G401.6 (cell line): ENCODE measurements around the gene MIEF1.

Experiments
- FAIRE-seq: peaks from 2 replicates; lab custom pipeline; 2012; peaks lifted over from hg19 to GRCh38; lab: Jason Lieb, UNC

Gene MIEF1

DNA sequence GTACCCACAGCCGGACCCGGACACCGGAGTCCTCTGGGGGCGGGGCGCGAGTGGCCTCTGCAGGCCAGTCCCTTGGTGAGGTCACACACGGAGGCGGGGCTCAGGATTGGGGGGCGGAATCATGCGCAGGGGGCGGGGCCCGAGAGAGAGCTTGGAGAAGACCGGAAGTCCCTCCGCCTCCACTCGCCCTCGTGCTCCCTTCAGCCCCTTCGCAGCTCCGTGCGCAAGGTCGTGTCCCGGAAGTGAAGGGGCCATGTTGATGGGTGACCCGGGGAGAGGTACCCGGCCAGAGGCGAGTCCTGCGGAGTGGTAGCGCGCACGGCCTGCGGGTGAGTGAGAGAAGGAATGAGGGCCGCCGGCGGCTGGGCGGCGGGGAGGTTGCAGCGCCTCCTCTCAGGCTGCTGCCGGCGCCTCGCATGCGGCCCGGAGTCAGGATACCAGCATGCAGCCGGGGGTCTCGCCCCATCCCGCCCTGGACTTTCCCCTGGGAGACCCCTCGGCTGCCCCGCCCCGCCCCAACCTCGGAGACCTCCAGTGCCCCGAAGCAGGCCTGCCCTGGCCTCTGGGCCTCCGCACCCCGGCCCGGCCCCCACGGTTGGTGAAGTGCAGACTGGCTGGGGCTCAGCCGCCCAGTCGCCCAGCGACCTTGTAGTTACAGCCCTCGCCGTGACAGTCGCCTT is at the start of gene MIEF1:
TSS of gene MIEF1 (plus strand) at position 182 of the 680 bp plus-strand sequence. CDS start 9,005 bp downstream, outside the sequence.
- peak; percentile 97 for FAIRE-seq

DNA sequence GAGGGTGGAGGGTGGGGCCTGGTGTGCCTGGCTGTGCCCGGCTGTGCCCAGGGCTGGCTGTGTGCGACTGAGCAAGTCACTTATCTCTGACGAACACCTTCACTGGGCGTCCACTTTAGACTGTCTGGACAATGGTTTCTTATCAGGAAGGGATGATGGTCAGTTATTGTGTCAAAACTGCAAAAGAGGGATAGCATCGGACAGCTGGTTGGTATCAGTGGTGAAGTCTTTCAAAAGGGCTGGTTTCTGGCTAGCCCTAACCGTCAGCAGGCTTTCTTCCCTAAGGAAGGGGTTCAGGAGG is 49.4 kb upstream of the MIEF1 start:
- no peak for FAIRE-seq

DNA sequence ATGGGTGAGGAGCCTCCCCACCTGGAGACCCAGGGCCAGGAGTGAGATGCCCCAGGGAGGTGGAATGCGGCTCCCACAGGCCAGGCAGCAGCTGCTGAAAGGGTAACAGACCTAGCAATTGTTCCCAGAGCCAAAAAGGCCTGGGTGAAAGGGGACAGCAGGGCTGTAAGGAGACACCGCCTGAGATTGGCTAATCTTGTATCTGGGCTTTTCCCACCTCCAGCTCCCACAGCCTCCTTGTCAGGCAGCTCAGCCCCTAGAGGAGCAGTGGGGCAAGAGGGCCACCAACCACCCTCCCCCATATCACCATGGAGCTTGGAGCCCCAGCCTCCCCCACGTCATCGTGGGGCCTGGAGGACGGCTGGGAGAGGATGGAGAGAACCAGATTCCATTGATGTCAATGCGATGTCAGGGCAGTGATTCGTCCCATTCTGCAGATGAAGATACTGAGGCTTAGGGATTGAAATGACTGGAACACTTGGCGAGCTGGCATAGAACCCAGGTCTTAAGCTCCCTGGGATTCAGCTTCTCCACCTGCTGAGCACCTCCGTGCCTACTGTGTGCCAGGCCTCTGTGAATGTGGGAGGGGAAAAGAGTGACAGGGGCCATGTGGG is 48.2 kb upstream of the MIEF1 start:
- FAIRE-seq: no peak

DNA sequence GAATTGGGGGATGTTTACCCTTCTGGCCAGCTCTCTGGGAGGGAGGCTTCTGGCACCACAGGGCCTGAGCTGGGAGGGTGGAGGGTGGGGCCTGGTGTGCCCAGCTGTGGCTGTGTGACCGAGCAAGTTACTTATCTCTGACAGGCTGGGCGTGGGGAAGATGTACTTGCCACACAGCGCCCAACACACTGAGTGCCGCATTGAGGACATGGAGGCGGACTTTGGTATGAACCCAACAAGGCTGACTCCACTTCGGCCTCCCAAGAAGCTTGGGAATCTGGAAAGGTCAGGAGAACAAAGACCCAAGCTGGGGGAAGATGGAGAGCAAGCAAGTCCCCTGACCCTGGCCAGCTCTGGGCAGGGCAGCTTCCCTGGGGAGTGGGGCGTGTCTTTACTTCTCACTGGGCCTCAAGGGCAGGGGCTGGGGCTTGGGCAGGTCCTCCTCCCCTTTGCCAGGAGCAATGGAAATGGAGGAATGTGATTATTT is 47.7 kb upstream of the MIEF1 start:
- FAIRE-seq: no peak

DNA sequence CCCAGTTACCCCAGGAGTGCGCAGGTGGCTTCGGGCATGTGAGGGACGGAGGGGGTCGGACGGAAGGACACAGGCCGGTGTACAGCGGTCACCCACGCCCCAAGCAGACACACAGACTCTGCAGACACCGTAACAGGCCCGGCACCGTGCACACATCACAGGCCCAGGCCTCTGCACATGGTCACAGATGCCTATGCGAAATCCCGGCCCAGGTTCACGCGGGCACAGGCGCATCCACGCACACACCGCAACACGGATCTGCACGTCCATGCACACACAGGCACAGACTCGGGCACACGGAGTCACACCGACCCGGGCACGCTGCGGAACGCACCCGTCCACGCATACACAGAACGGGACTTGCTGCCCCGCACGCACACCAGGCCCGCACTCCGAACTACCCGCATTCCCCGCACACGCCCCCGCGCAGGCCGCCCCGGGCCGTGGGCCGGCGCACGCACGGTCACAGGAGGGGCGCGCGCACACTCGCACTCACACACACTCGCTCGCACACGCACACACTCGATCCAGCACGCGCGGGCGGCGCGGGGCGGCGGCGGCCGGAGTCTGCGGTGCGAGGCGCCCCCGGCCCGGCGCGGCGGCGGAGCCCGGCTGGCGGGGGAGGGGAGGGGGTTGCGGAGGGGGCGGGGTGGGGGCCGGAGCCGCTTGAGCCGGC is 45.4 kb upstream of the MIEF1 start, which contains the start of gene MGAT3:
TSS of gene MGAT3 (plus strand) at position 491 of the 676 bp plus-strand sequence. CDS start 30,336 bp downstream, outside the sequence.
- no peak for FAIRE-seq

DNA sequence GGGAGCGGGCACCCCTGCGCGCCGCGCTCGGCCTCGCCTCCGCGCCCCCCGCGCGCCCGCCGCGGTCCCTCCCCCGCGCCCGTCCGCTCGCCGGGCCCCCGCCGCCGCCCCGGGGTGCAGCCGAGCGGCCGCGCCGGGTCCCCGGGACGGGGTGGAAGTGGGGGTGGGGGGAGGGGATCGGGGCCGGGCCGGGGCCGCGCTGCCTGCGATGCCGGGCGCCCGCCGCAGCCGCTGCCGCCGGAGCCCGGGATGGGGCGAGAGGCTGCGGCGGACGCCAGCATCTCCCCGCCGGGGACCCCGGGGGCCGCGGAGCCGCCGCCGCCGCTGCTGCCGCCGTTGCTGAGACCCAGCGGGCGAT is 44.9 kb upstream of the MIEF1 start:
- FAIRE-seq: no peak

DNA sequence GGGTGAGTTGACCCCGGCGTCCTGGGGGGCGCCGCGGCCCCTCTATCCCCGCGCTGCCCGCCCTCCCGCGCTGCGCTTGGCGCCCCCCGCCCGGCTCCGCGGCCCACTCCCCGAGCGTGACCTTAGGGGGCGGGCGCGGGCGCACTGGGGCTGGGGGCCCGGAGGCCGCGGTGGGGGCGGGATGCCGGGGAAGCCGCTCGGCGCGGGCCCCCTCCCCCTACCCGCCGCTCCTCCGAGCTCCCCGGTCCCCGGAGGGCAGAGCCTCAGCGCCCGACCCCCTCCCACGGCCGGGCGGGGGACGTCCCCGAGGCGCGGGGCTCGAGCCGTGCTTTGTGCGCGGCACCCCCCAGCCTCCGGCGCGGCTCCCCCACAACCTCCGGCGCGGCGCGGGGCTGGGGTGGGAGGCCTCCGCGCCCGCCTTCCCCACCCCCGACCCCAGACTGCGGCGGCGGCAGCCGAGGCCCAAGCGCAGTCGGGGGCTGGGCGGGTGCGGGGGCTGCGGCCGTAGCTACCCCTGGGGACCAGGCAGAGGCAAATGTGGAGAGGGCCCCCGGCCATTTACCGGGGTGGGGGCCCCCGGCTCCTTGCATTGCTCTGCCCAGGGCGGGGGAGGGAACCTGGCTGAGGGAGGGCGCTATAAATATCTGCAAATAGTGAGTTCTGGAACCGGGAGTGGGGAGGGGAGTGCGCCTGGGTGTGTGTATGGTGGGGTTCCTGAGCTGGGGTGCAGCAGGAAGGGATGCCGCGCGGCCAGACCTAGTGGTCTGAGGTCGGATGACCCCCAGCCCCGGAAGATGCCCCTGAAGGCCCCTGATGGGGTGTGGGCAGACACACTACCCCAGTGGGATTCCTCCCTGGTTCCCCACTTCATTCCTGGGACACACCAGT is 44.3 kb upstream of the MIEF1 start:
- FAIRE-seq: no peak

DNA sequence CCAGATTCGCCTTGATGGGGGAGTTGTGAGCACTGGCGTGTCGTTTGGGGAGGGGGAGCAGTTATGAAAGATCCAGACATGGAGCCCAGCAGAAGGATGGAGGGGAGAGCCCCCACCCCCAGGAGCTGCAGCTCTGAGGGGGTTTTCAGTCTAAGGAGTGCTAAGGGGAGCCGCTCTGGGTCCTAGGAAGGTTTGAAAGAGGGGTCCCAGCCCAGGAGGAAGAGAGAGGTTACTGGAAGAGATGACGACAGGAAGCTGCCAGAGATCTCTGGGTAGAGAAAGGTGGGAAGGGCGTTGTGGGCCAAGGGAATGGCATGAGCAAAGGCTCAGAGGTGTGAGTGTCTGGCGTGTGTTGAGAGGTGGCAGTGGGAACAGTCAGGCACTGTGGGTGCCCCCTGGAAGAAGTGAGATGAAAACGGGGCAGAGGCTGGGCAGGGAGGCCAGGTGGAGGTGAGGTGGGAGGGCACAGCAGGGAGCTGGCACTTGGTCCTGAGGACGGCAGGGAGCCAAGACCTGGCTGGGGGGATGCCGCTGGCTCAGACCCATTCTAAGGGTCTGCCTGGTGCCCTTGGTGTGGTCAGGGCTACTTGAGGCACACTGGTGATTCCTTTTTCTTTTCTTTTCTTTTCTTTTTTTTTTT is 43.5 kb upstream of the MIEF1 start:
- FAIRE-seq: no peak

DNA sequence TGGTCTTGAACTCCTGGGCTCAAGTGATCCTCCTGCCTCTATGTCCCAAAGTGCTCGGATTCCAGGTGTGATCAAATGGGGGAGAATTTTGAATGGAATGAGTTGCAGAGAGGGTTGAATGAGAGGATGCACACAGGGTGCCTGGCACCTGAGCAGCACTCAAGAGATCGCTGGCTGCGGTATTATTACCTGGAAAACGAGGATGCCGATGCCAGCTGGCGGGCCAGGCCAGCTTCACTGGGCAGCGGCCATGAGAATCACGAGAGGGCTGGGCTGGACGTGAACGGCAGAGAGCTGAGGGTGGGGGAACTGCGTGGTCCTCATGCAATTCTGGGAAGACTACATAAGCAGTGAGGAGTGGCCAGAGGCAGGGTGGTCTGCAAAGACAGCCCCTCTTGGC is 42.4 kb upstream of the MIEF1 start:
- FAIRE-seq: no peak

DNA sequence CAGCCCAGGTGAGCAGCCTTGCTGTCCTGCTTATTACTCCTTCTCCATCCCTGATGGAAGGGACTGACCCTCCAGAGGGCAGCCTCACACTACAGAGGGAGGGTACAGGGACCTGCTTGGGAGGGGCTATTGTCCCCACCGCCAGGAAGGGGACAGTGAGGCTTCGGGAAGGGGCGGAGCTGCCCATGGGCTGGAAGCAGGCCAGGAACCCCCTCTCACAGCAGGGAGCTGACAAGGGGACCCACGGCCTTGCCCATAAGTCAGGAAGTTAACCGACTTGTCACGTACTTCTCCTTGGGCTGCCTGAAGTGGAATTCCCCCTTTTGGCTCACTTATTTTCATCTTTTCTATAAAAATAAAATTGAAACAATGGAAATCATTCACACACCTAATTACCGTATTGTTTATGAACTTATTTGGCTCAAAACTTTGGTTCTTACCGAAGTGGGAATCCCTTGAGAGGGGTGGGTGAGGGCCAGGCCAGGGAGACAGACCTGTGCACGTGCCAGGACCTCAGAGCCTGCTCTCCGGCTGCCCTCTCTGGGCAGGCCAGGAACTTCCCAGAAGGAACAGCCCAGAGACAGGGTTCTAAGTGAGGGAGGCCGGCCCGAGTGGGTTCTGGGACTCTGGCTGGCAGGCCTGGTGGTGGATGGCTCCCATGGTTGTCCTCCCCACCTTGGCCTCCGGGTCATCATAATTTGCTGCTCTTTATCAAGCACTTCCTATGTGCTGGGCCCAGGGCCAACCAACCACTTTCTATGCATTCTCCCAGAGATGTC is 39.5 kb upstream of the MIEF1 start:
- FAIRE-seq: no peak

DNA sequence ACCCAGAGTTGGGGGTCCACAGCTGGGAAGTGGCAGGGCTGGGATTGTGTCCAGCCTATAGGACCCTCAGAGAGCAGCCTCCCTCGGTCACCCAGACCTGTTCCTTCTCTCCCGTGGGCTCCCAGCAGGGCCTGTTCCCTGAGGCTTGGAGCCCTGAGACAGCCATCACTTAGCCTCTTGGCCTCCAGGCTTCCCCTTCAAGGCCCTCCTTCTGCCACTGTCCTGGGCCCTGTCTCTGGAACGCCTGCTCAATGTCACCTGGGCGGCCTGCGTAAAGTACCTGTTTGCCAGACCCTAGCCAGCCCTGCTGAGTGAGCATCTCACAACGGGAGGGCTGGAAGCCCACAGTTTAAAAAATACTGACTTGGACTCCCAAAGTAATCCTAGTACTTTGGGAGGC is 38.8 kb upstream of the MIEF1 start:
- no peak for FAIRE-seq

DNA sequence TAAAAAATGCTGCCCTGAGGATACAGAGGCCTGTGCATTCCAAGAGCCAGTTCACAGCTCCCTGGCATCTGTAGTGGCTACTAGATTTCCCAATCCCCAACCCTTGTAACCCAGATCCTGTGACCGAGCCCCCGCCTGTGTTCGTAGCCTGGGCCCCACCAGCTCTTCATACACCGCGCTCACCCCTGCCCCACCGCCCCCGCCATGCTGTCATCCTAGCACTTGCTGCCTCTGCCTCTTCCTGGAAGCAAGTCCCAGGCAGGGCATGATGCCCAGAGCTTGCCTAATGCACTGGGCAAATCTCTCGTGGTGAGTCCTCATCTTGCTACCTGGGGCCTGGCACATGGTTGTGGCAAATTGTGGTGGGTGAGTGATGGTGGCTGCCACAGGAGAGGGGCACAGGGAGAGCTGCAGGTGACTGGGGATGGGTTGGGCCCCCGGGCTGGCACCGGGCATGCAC is 38.1 kb upstream of the MIEF1 start:
- no peak for FAIRE-seq

DNA sequence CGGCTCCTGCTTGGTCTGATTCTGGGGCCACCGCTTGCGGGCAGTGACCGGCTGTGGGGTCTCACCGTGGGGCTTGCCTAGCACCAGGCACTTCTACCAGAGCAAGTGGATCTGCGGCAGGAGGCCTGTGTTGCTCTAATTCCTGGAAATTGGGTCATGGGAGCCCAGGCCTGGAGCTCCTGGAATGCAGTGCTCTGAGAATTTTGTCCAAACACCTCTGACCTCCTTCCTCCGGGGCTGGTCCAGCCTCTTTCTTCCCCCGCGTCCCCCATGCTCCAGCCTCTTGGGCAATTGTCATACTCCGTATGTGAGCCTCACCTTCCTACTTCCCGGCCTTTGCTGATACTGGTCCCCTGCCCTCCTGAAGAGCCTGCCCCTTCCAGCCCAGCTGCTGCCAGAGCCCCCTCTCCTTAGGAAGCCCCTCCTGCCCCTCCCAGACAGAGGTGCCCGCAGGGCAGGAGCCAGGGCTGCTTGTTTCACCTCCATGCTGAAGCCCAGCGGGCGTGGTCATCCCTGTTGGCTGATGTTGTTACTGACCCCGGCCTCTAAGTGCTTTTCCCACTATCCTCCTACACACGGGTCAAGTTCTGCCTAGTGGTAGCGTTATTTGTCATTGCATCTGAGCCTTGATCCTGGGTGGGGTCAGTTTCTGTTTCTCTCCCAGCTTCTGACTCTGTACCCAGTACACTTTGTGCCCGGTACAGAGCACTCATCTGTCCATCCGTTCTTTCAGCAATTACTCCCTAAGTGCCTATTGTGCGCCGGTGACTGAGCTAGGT is 35.7 kb upstream of the MIEF1 start:
- no peak for FAIRE-seq

DNA sequence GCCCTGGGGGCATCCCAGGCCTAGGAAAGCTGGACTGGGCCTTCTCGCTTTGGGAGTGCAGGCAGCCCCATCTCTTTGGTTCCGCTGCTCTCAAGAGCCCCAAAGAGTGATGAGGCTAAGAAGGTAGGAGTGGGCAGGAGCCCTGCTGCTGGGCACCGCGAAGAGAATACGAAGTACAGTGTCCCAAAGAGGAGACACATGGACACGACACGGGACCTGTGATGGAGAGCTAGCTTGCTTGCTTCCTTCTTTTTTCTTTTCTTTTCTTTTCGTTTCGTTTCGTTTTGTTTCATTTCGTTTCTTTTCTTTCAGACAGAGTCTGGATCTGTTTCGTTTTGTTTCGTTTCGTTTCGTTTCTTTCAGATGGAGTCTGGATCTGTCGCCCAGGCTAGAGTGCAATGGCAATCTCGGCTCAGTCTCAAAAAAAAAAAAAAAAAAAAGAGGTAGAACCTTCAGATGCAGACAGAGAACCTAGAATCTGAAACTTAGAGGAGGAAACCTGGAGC is 34.6 kb upstream of the MIEF1 start:
- FAIRE-seq: no peak

DNA sequence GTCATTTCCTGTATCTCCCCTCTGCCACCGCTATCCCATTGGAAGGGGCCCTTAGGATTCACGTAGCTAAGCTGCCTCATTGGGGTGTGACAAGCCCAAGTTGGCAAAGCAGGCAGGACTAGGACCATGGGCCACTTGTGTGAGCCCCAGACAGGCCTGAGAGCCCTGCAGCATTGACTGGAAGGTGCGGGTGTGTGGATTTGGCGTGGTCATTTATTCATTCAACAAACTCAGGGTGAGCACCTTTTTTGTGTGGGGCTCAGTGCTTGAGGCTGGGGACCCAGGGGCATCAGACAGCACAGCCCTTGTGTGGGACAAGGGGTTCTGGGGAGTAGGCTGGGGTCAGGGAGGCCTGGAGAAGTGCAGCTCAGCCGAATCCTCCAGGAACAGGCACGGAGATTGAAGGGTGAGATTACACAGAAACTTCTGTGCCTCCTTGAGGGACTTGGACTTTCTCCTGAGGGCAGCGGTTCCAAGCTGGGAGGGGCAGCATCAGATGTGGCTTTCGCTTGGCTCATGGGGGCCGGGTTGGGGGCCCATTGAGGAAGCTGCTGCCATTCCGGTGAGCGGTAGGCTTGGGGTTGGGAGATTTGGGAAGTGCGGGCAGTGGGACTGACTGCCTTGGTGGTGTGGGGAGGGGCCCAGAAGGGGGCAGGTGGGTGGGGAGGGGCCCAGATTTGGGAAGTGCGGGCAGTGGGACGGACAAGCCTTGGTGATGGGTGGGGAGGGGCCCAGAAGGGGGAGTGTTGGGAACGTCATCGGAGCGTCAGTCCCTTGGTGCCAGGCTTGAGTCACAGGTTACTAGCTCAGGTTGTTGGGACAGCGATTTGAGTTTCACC is 33.4 kb upstream of the MIEF1 start:
- FAIRE-seq: no peak

DNA sequence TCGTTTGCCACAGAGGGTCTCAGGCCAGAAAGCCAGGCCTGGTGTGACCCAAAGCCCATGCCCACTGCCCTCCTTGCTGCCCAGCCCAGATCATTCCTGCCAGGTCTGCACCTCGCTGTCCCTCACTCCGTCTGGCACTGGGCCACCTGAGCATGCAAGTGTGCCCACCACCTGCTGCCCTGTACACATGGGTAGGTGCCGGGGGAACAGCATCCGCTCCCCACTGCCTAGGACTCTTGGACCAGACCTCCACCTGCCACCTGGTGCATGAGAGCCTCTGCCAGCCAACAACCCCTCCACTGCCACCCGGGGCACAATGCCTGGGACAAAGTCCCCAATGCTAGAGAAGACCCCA is 32.8 kb upstream of the MIEF1 start:
- FAIRE-seq: no peak

DNA sequence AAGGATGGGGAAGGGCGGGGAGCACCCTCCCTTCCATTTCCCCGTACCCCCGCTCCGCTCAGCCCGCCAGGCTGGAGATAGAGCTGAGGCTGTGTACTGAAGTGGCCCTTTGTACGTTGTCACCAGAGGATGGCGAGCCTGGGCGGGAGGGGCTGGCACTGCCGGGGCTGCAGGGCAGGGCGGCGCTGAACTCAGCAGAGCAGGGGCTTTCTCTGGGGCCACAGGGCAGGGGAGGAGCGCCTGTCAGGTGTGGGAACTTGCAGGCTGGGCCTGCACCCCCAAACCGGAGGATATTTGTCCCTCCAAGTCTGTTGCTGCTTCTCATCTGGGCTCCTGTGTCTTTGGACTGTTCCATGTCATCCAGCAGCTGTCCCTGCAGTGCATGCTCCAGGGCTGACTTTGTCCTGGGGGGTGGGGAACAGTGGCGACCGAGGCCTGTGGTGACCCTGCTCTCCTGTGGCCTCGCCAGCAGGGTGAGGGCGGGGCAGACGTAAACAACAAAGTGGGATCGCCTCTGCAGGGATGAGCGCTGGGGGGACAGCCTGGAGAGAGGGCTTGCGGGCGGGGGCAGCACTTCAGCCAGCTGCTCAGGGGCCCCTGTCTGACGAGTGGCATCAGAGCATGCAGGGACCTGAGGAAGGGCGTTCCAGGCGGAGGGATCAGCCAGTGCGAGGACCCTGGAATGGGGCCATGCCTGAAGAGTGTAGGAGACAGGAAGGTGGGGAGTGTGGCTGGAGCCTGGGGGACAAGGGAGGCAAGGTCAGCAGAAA is 32.2 kb upstream of the MIEF1 start:
- no peak for FAIRE-seq

DNA sequence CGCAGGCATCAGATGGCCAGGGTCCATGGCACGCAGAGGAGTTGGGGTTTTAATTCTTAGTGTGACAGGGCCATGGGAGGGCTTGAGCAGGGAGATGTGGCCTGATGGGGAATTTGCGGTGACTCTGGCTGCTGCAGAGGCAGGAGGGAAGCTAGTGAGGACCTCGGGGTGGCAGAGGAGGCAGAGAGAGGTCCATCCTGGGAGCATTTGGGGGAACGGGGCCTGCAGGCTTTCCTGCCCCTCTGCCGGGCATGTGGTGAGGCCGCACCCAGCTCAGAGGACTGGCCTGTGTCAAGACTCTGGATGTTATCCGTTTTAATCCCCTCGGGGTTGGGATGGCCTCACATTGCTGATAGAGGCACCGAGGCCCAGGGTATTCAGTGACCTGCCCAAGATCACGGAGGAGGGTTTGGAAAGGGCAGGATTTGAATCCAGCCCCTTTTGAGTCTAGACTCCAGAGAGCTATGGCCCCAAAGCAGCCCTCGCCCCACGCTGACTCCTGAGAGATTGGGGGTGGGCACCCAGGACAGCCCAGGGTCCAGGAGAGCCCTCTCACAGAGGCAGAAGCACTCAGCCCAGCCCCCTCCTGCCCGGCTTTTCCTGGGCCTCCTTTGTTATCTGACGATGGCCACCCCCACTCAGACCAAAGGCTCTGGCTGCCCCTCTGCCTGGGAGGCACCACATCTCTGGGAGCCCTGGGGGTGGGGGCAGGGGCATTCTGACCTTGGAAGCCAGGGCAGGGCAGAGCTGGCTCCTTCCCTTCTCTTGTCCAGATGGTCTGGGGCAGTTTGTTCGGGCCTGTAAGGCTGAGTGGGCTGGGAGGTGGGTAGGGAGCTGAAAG is 31.4 kb upstream of the MIEF1 start:
- no peak for FAIRE-seq
